ENCODE data around the gene PMEPA1. TPM values are rescaled to one million over a fixed set of nuclear protein-coding genes. Genes with fewer than 3 reads are reported as not detected.

Gene PMEPA1
- total RNA-seq, 1 donor from 2014 or later = 61.3 TPM

- Mint-ChIP-seq H3K36me3 (ENCODE audit: low read depth, unreplicated experiment) (peaks cover 23% of the 10 kb centered on the region), H3K4me1 (ENCODE audit: unreplicated experiment) (peaks cover 63% of the 10 kb centered on the region), H3K27ac (ENCODE audit: unreplicated experiment) (no peak overlapping the region)
Observed at GRCh38 chr20:57690525-57690924, 19.3 kb downstream of the PMEPA1 start.

GRCh38 chr20:57689745-57690481 lies 19.9 kb downstream of the PMEPA1 start:
- Mint-ChIP-seq H3K27me3 (ENCODE audit: unreplicated experiment) (peaks cover 4% of the 10 kb centered on the region), H3K36me3 (ENCODE audit: low read depth, unreplicated experiment) (peaks cover 26% of the 10 kb centered on the region), H3K27ac (ENCODE audit: unreplicated experiment) (no peak overlapping the region), H3K9me3 (ENCODE audit: unreplicated experiment) (no peaks in the 10 kb centered on the region), H3K4me1 (ENCODE audit: unreplicated experiment) (peaks cover 63% of the 10 kb centered on the region), H3K4me3 (ENCODE audit: unreplicated experiment) (no peak overlapping the region)
- TF ChIP-seq CTCF (IDR thresholded peaks at IDR 0.05; ENCODE audit: unreplicated experiment) = no peak
- no peak for DNase-seq (ENCODE audit: low spot score)

More at GRCh38 chr20:57690525-57690924, 19.3 kb downstream of the PMEPA1 start:
- no peak for TF ChIP-seq CTCF (IDR thresholded peaks at IDR 0.05; ENCODE audit: unreplicated experiment)
- H3K27me3 Mint-ChIP-seq (ENCODE audit: unreplicated experiment) = peaks cover 5% of the 10 kb centered on the region
- no peak overlapping the region for H3K4me3 Mint-ChIP-seq (ENCODE audit: unreplicated experiment)
- DNase-seq (ENCODE audit: low spot score) = no peak
- no peaks in the 10 kb centered on the region for H3K9me3 Mint-ChIP-seq (ENCODE audit: unreplicated experiment)

GRCh38 chr20:57688864-57689263 lies 21.0 kb downstream of the PMEPA1 start:
- Mint-ChIP-seq H3K4me1 (ENCODE audit: unreplicated experiment) (peaks cover 63% of the 10 kb centered on the region), H3K4me3 (ENCODE audit: unreplicated experiment) (no peak overlapping the region), H3K27me3 (ENCODE audit: unreplicated experiment) (peaks cover 3% of the 10 kb centered on the region), H3K36me3 (ENCODE audit: low read depth, unreplicated experiment) (peaks cover 21% of the 10 kb centered on the region), H3K27ac (ENCODE audit: unreplicated experiment) (no peak overlapping the region), H3K9me3 (ENCODE audit: unreplicated experiment) (no peaks in the 10 kb centered on the region)
- DNase-seq (ENCODE audit: low spot score) = no peak
- TF ChIP-seq CTCF (IDR thresholded peaks at IDR 0.05; ENCODE audit: unreplicated experiment) = no peak

- Mint-ChIP-seq H3K27me3 (ENCODE audit: unreplicated experiment) (peaks cover 3% of the 10 kb centered on the region), H3K36me3 (ENCODE audit: low read depth, unreplicated experiment) (peaks cover 21% of the 10 kb centered on the region), H3K27ac (ENCODE audit: unreplicated experiment) (peak overlapping the region; percentile 48), H3K9me3 (ENCODE audit: unreplicated experiment) (no peaks in the 10 kb centered on the region), H3K4me3 (ENCODE audit: unreplicated experiment) (no peak overlapping the region), H3K4me1 (ENCODE audit: unreplicated experiment) (peaks cover 64% of the 10 kb centered on the region)
- DNase-seq (ENCODE audit: low spot score) = no peak
- no peak for TF ChIP-seq CTCF (IDR thresholded peaks at IDR 0.05; ENCODE audit: unreplicated experiment)
Observed at GRCh38 chr20:57688295-57688694, 21.5 kb downstream of the PMEPA1 start.

- no peak for DNase-seq (ENCODE audit: low spot score)
- peaks cover 62% of the 10 kb centered on the region for H3K4me1 Mint-ChIP-seq (ENCODE audit: unreplicated experiment)
- H3K27me3 Mint-ChIP-seq (ENCODE audit: unreplicated experiment) = peaks cover 3% of the 10 kb centered on the region
- no peak for TF ChIP-seq CTCF (IDR thresholded peaks at IDR 0.05; ENCODE audit: unreplicated experiment)
- H3K4me3 Mint-ChIP-seq (ENCODE audit: unreplicated experiment) = peak overlapping the region; percentile 43
- H3K36me3 Mint-ChIP-seq (ENCODE audit: low read depth, unreplicated experiment) = peaks cover 21% of the 10 kb centered on the region
- no peak overlapping the region for H3K27ac Mint-ChIP-seq (ENCODE audit: unreplicated experiment)
- no peaks in the 10 kb centered on the region for H3K9me3 Mint-ChIP-seq (ENCODE audit: unreplicated experiment)
Observed at GRCh38 chr20:57686931-57687652, 22.7 kb downstream of the PMEPA1 start.
